ENCODE results near the gene AFAP1.
A peak's percentile ranks its signal among the peaks of the same experiment; 100 is the strongest.

The AFAP1 gene

GRCh38 chr4:7787067-7787466 lies 152.6 kb downstream of the AFAP1 start:
- DNase-seq, result no peak

- DNase-seq, result no peak
Measured at GRCh38 chr4:7786517-7786916, 153.1 kb downstream of the AFAP1 start.

GRCh38 chr4:7786040-7786439 lies 153.6 kb downstream of the AFAP1 start:
- no peak for DNase-seq

GRCh38 chr4:7785017-7785416 lies 154.6 kb downstream of the AFAP1 start:
- no peak for DNase-seq

- DNase-seq, result no peak
Measured at GRCh38 chr4:7784131-7784870, 155.4 kb downstream of the AFAP1 start.

GRCh38 chr4:7783541-7783940 lies 156.1 kb downstream of the AFAP1 start:
- no peak for DNase-seq

- no peak for DNase-seq
Measured at GRCh38 chr4:7782783-7783182, 156.9 kb downstream of the AFAP1 start.

- no peak for DNase-seq
Measured at GRCh38 chr4:7781993-7782392, 157.7 kb downstream of the AFAP1 start.

GRCh38 chr4:7781366-7781765 lies 158.3 kb downstream of the AFAP1 start:
- no peak for DNase-seq

- DNase-seq, result no peak
Measured at GRCh38 chr4:7780751-7781348, 158.8 kb downstream of the AFAP1 start.

- DNase-seq, result no peak
Measured at GRCh38 chr4:7779432-7779768, 160.3 kb downstream of the AFAP1 start.

GRCh38 chr4:7778510-7779431 lies 160.9 kb downstream of the AFAP1 start:
- DNase-seq, result peak in 1 of 51 donors; percentile 33

- DNase-seq, result no peak
Measured at GRCh38 chr4:7777871-7778509, 161.7 kb downstream of the AFAP1 start.

- DNase-seq, result no peak
Measured at GRCh38 chr4:7777017-7777710, 162.5 kb downstream of the AFAP1 start.

GRCh38 chr4:7775396-7775795 lies 164.3 kb downstream of the AFAP1 start:
- no peak for DNase-seq

GRCh38 chr4:7774301-7775294 lies 165.1 kb downstream of the AFAP1 start:
- DNase-seq, result no peak

GRCh38 chr4:7773401-7774180 lies 166.1 kb downstream of the AFAP1 start:
- DNase-seq, result no peak

GRCh38 chr4:7772711-7773385 lies 166.8 kb downstream of the AFAP1 start:
- no peak for DNase-seq

Measured in hypothalamus (tissue), 51 donors.